ENCODE measurements around the gene OR4A5. TPM values are rescaled to one million over a fixed set of nuclear protein-coding genes. Genes with fewer than 3 reads are reported as not detected.
"Not testable (repeated sequence)": the region's sequence is repeated elsewhere in the genome, so short reads cannot be mapped to it uniquely, and the experiment has no call there.

OR4A5 gene, protein sequence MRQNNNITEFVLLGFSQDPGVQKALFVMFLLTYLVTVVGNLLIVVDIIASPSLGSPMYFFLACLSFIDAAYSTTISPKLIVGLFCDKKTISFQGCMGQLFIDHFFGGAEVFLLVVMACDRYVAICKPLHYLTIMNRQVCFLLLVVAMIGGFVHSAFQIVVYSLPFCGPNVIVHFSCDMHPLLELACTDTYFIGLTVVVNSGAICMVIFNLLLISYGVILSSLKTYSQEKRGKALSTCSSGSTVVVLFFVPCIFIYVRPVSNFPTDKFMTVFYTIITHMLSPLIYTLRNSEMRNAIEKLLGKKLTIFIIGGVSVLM
- polyA plus RNA-seq (2013, experiment 1 of 4): not detected
- not detected for polyA plus RNA-seq (2013, experiment 2 of 4)
- polyA plus RNA-seq (2013, experiment 3 of 4): not detected
- polyA plus RNA-seq (2013, experiment 4 of 4): not detected

DNA sequence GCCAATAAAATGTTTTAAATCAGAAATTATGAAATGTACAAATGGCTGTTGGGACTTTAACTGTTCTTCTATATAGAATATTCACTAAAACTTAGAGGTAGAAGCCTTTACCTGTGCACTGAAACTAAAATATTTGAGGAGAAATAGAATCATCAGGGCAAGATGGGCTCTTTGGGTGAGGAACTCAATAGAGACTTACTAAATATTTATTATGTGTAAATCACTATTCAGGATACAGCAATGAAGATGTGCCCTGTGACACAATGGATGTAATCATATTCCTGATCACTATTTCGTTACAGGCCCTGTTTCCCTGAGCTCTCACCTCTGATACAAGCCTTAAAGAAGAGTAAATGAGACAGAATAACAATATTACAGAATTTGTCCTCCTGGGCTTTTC, at the start of gene OR4A5:
Gene OR4A5, plus strand, starts transcription at position 301 of the 400 bp plus-strand sequence. Its CDS starts 53 bp downstream, at position 354.
- not testable (repeated sequence) for H3K27ac ChIP-seq (ENCODE audit: insufficient read depth, low read depth, low read length, poor library complexity, severe bottlenecking)

DNA sequence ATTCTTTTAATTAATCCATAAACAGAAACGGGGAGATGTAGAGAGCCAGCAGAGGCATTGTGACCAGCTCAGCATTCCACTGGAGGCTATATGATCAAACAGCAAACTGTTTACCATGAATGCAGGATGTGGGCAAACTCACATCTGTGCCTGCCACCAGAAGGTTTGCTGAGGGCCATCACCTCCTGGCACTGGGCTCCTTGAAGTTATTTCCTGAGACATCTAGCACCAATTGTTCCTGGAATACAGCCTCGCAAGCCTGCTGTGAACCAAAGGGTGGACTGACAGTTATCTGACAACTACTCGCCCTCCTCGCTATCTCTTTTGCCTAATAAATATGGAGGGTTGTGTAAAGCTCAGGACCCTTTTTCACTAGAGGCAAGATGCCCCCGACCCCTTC, 13.5 kb downstream of the OR4A5 start:
- H3K27me3 ChIP-seq (ENCODE audit: control insufficient read depth, insufficient read depth, low read length, poor library complexity, severe bottlenecking); H3K9me3 ChIP-seq (ENCODE audit: control insufficient read depth, low read length); H3K4me1 ChIP-seq (ENCODE audit: control insufficient read depth, insufficient read depth, low read length); H3K36me3 ChIP-seq (ENCODE audit: control insufficient read depth, insufficient read depth, low read length); H3K27ac ChIP-seq (ENCODE audit: insufficient read depth, low read depth, low read length, poor library complexity, severe bottlenecking); H3K4me3 ChIP-seq (ENCODE audit: insufficient read depth, low read depth, low read length): not testable (repeated sequence)
- WGBS, 2 experiments: 70 to 83% methylated on average over 4 to 5 of the region's 5 CpGs

More for the DNA sequence above, at the start of gene OR4A5:
- not testable (repeated sequence) for H3K4me3 ChIP-seq (ENCODE audit: insufficient read depth, low read depth, low read length); H3K9me3 ChIP-seq (ENCODE audit: control insufficient read depth, low read length); H3K36me3 ChIP-seq (ENCODE audit: control insufficient read depth, insufficient read depth, low read length); H3K4me1 ChIP-seq (ENCODE audit: control insufficient read depth, insufficient read depth, low read length); H3K27me3 ChIP-seq (ENCODE audit: control insufficient read depth, insufficient read depth, low read length, poor library complexity, severe bottlenecking)
- WGBS, 2 experiments: 0% methylated on average over 1 of the region's 1 CpG
